Breast epithelium (tissue), 3 donors: ENCODE data around the gene TPRG1.

Source experiments
- POLR2AphosphoS5 ChIP-seq, 3 donors: sonication (generic); formaldehyde crosslinking; IDR thresholded peaks; one replicate each; pipeline ENCODE4 v1.6.1; 2017; ENCODE audit warnings: antibody characterized with exemption in 3 of 3
- TF ChIP-seq, protein P1 (sequence below), 3 donors: fragments of 450-650 bp; IDR thresholded peaks; one replicate each; pipeline ENCODE4 v1.5.1; 2016 to 2017; ENCODE audit warnings: antibody characterized with exemption in 3 of 3, mild to moderate bottlenecking in 3 of 3, moderate library complexity in 3 of 3

GRCh38 chr3:189308608-189309007, 136.8 kb downstream of the TPRG1 start:
- TF ChIP-seq, protein P1, sequence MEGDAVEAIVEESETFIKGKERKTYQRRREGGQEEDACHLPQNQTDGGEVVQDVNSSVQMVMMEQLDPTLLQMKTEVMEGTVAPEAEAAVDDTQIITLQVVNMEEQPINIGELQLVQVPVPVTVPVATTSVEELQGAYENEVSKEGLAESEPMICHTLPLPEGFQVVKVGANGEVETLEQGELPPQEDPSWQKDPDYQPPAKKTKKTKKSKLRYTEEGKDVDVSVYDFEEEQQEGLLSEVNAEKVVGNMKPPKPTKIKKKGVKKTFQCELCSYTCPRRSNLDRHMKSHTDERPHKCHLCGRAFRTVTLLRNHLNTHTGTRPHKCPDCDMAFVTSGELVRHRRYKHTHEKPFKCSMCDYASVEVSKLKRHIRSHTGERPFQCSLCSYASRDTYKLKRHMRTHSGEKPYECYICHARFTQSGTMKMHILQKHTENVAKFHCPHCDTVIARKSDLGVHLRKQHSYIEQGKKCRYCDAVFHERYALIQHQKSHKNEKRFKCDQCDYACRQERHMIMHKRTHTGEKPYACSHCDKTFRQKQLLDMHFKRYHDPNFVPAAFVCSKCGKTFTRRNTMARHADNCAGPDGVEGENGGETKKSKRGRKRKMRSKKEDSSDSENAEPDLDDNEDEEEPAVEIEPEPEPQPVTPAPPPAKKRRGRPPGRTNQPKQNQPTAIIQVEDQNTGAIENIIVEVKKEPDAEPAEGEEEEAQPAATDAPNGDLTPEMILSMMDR (IDR thresholded peaks at IDR 0.05), result no peak
- TF ChIP-seq POLR2AphosphoS5 (IDR thresholded peaks at IDR 0.05), result no peak
